SW480 (cell line): ENCODE results near the gene HEXA.

Experiments used
- DNase-seq: peaks from one replicate; pipeline ENCODE4 v3.0.0-alpha.2; 2016; ENCODE audit warnings: low spot score

Gene HEXA

GRCh38 chr15:72375501-72375845, 341 bp downstream of the HEXA start:
- no peak for DNase-seq

- no peak for DNase-seq
Measured at GRCh38 chr15:72372361-72372760, 3.5 kb downstream of the HEXA start.

DNA sequence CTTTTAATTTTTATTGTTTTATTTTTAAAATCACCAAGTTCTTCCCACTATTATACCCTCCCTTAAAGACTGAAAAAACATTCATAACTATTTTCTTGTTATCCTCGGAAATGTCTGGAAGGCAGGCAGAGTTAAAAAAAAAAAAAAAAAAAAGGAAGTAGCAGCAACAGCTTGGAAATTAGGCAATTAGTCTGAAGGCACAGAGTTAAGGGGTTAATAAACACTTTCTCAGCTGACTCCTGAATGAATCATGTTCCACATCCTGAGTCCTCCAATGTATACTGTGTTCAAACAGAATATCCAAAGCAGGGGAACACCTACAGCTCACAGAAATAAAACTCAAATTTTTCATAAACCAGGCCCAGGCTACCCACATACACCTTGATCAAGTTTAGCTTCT, 5.8 kb downstream of the HEXA start:
- DNase-seq = no peak

DNA sequence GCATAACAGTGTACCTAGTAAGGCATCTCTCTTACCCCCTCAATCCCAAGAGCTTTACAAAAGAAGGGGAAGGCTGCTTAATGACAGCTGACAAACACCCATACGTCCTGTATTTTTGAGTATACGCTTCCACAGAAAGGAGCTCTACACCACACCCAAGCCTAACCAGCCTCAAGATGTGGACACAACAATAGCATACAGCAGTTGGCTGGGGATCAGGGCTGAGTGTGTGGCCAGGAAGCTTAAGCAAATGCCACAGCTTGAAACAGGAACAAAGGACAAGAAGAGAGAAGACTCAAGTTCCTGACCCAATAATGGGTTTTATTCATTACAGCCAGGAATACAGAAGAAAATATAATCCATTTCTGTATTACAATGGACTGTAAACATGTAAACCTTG, 6.9 kb downstream of the HEXA start:
- no peak for DNase-seq

- no peak for DNase-seq
Measured at GRCh38 chr15:72368325-72368724, 7.5 kb downstream of the HEXA start.

GRCh38 chr15:72365844-72366243, 10.0 kb downstream of the HEXA start:
- DNase-seq = no peak

DNA sequence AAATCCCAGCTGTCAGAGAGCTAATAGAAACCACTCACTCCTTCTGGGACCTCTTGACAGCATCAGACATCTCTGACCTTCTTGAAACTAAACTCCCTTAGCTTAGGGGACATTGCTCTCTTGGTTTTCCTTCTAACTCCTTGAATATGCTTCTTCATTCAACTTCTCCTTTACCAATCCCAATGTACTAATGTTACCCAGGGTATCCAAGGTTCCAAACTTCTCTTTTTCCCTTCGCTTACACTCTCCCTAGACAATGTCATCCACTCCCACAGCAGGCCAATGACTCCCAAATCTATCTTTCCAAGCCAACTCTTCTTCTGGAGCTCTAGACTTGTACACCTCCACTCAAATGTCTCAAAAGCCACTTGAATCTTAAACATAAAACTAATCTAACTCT, 14.6 kb downstream of the HEXA start:
- DNase-seq = no peak

GRCh38 chr15:72358650-72359171, 17.1 kb downstream of the HEXA start:
- DNase-seq = peak; percentile 8

GRCh38 chr15:72358121-72358520, 17.7 kb downstream of the HEXA start:
- DNase-seq = no peak

- no peak for DNase-seq
Measured at GRCh38 chr15:72354496-72354895, 21.3 kb downstream of the HEXA start.

DNA sequence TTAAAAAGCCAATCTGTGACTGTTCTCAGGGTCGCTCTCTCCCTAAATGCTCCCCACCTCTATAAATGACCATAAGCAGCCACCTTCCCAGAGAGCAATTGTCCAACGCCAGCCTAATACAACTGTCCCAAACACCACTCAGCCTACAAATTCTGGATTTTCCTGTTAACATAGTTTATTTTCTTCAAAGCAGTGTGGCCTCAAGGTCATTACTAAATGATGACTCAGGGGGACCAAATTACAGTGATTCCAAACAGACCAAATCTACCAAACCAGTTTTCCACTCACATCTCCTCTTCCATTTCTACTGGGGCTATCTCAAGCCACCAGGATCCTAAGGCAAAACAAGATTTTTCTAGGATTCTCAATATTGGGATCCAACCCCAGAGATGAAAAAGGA, 22.5 kb downstream of the HEXA start:
- DNase-seq = no peak

DNA sequence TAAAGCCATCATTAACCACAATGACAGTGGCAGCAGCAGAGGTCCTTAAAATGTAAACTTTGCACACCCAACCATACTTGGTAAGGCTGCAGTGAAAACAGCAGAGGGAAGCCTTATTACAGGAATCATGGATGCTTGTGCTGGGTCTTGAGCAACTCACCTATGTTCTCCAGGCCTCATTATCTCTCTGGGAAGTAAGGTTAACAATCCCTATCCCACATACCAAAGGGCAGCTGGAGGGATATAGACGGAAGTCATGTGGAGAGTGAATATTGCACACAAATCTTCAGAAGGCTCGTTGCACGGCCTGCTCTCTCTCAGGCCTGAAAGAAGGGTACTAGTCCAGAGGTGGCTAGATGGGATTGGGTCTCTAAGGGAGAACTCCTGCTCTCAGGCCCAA, 30.0 kb downstream of the HEXA start:
- no peak for DNase-seq

GRCh38 chr15:72345280-72345679, 30.5 kb downstream of the HEXA start:
- no peak for DNase-seq

DNA sequence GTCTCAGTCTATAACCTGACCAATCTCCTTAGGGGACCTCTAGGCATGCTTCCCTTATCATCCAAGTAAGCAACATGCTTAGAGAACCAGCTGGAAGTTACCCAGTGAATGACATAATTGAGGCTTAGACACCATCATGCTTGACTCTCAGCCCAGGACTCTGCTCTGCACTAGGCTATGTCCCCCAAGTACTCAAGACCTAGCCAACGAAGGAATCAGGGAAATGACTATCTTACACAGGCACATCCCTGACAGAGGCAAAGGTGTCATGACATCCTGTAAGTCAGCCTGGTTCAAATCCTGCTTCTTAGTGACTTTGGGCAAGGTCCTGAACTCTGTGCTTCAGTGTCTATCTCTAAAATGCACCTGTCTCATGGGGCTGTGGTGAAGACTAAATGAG, 31.2 kb downstream of the HEXA start:
- no peak for DNase-seq

DNA sequence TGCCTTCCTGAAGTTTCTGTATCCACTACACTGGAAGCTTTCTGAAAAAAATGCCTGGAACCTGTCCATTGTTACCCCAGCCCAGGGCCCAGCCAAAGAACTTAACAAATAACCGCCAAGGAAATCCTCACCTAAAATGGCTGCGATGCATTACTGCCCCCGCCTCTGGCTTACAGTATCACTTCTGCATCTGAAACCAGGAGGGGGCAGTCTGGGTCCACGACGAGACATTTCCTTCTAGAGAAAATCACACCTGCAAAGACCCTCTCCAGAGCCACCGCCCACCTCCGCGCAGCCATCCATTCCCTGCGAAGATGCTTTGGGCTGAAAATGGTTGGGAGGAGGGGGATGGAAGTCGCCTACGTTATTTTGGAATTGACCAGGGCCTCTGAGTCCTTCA, 33.4 kb downstream of the HEXA start:
- DNase-seq = no peak

DNA sequence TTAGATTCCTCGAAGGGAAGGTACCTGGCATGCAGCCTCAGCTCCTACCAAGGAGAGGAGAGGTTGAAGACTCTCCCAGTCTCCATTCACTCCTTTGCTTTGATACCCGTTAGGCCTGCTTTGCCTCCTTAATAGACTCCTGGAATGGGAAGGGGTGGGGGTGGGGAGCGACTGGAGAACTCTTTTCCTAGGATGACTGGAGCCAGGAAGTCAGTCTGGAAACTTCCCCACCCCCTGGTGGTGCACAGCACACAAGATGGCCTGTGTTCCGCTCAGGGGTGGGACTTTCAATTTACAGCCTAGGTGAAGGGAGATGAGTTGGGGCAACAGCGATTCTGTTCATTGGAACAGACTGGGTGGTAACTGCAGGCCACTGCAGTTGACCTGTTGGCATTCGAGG, 34.5 kb downstream of the HEXA start:
- DNase-seq = no peak

- no peak for DNase-seq
Measured at GRCh38 chr15:72340366-72340765, 35.4 kb downstream of the HEXA start.

DNA sequence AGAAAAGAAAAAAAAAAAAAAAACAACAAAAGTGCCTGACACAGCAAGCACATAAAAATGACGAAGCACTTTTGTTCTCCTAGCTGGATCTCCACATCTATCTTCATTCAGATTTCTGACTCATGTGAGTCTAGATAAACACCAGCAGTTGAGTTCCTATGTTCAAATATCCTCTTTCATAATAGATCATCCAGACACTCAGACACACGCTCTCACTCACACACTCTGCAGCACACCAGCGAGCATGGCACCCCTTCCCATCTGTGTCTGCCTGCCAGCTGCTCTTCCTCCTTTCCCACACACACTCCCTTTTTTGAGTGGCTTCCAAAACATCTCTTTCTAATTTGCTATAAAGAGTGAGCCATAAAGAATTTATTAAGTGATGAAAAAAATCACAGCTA, 36.0 kb downstream of the HEXA start:
- DNase-seq = no peak

- no peak for DNase-seq
Measured at GRCh38 chr15:72338617-72339321, 37.0 kb downstream of the HEXA start.

GRCh38 chr15:72338148-72338547, 37.7 kb downstream of the HEXA start:
- DNase-seq = no peak

- DNase-seq = no peak
Measured at GRCh38 chr15:72334842-72335241, 41.0 kb downstream of the HEXA start.

GRCh38 chr15:72331021-72331420, 44.8 kb downstream of the HEXA start:
- no peak for DNase-seq

DNA sequence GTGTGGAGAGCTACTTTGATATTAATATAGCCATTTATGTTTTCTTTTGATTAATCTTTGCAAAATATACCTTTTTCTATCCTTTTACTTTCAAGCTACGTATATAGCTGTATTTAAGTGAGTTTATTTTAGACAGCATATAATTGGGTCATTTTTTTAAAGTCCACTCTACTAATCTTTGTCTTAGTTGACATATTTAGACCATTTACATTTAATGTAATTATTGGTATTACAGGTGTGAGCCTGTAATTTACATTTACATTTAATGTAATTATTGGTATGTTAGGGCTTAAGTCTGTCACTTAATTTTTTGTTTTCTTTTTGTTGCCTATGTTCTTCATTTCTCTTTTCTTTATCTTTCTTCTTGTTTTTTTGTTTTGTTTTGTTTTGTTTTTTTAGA, 52.1 kb downstream of the HEXA start:
- DNase-seq = no peak

DNA sequence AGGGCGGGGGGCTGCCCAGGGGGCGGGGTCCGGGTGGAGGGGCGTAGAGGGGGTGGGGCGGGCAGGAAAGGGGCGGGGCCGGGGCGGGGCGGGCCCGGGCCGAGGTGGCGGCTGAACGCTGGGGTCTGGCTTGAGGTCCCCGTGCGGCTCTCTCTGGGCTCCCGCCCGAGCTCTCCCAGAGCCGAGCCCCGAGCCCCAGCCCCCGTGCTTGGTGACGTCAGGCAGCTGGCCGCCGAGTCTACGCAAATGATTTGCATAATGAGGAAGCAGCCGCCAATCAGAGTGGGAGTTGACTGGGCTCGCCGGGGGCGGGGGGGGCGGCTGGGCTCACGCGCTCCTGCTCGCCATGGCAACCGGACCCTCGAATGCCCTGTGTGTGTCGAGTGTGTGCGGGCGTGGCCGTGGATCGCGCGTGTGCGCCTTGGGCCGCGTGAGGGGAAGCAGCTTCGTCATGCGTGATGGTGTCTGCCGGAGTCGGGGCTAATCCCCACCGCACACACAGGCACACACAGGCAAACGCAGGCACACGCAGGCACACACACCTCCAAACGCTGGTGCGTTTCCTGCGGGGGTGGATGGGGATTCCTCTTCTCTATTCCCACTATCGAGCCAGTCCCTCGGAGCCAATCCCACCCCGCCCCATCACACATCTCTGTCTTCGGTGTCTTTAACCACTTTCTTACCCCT, 55.7 kb downstream of the HEXA start, which contains the start of gene CELF6:
Gene CELF6, minus strand, starts transcription at position 173 of the 687 bp plus-strand sequence. CDS start 283 bp downstream, outside the sequence.
- peak; percentile 80 for DNase-seq
